Activated CD4-positive, alpha-beta T cell treated with anti-CD3 and anti-CD28 coated beads, Interleukin-2, amount 50 U/mL, for 16 hours (primary cell): ENCODE measurements around the gene TPTE.
"Not testable (repeated sequence)": the region's sequence is repeated elsewhere in the genome, so short reads cannot be mapped to it uniquely, and the experiment has no call there.

Experiments used
- DNase-seq: peaks from one replicate; pipeline ENCODE4 v3.0.0-alpha.2; 2020

TPTE gene

DNA sequence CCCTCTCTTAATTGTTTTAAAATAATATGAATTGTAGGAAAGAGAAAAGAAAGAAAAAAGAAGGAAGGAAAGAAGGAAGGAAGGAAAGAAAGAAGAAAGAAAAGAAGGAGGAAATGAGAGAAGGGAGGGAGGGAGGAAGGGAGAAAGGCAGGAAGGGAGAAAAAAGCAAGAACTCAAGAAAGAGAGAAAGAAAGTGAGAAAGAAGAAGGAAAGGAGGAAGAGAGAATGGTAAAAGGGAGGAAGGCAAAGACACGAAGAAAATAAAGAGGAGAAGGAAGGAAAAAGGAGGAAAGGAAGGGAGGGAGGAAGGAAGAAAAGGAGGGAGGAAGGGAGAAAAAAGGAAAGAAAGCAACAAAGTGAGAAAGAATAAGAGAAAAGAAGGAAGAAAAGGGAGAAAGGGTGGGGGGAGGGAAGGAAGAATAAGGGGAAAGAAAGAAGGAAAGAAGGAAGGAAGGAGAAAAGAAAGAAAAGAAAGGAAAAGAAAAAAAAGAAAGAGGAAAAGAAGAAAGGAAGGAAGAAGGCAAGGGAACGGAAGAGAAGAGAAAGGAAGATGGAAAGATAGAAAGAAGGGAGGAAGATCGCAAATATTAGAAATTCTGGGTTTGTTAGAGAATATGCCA is 95.9 kb downstream of the TPTE start:
- not testable (repeated sequence) for DNase-seq

- no peak for DNase-seq
These were observed 106.0 kb downstream of the TPTE start for GRCh38 chr21:10627316-10627863.

- not testable (repeated sequence) for DNase-seq
These were observed 107.9 kb downstream of the TPTE start for GRCh38 chr21:10629239-10629638.

GRCh38 chr21:10630829-10631228 is 109.4 kb downstream of the TPTE start:
- DNase-seq = not testable (repeated sequence)

GRCh38 chr21:10631316-10631715 is 109.9 kb downstream of the TPTE start:
- DNase-seq = not testable (repeated sequence)

- DNase-seq = not testable (repeated sequence)
These were observed 116.8 kb downstream of the TPTE start for GRCh38 chr21:10638144-10638543.

DNA sequence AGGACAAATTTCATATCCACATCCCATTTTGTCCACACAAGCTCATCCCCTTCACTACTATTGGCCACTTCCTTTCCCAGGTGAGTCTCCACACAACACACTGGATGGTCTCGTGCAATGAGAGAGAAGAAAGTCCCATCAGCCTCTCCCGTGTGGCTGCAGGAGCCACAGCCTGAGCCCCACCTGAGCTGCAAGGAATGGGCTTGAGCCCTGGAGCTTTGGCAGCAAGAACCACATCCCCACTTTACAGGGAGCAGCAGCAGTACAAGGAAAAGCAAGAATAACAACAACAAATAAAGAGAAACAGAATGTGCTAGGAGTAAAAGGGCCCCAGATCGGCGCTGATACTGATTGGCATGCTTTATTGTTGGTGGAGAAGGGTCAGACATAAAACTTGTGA is 117.7 kb downstream of the TPTE start:
- no peak for DNase-seq

DNA sequence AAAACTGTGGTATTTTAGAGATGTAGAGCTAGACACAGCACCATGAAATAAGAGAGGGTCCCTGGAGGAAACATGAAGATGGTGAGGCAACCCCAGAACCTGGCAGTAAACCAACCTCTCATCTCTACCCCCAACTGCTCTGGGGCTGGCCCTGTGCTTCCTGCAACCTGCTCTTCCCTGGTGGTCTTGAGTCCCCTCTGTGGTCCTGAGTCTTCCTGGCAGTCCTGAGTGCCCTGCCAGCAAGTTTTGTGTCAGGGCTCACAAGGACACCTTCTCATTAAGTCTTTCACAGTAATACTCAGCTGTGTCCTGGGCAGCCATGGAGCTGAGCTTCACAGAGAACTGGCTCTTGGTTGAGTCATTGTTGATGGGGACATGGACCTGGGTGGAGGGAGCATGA is 118.4 kb downstream of the TPTE start:
- DNase-seq = not testable (repeated sequence)

- no peak for DNase-seq
These were observed 119.1 kb downstream of the TPTE start for GRCh38 chr21:10640446-10640845.

DNA sequence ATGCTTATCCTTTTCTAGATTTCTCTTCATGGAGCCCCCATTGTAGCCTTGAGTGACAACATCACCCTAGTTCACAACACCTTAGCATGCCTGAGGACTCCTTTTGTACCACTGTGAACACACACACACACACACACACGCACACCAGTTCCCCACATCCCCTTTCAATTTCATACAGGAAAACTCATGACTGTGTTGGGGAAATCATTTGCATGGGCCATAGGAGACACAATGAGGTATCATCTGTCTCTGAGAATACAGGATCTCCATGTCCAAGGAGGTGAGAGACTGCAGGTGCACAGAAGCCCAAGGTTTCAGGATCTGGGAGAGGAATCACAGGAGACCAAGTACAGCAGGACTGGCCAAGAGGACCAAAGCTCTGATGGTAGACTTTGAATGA is 119.7 kb downstream of the TPTE start:
- DNase-seq = no peak

- DNase-seq = not testable (repeated sequence)
These were observed 124.3 kb downstream of the TPTE start for GRCh38 chr21:10645667-10646066.

- not testable (repeated sequence) for DNase-seq
These were observed 128.2 kb downstream of the TPTE start for GRCh38 chr21:10649350-10650149.

- DNase-seq = not testable (repeated sequence)
These were observed 128.9 kb downstream of the TPTE start for GRCh38 chr21:10650297-10650696.
